Sigmoid colon (tissue), 4 donors: ENCODE results near the gene TM9SF3.
A peak's percentile ranks its signal among the peaks of the same experiment; 100 is the strongest.

Experiments
- POLR2AphosphoS5 ChIP-seq, 4 donors: sonication (generic); formaldehyde crosslinking; IDR thresholded peaks; one replicate each; pipeline ENCODE4 v1.6.1; 2017; ENCODE audit warnings: antibody characterized with exemption in 4 of 4
- TF ChIP-seq, protein P1 (sequence below), 4 experiments: fragments of 450-650 bp in 3 of 4; fragments of 200-600 bp in 1 of 4; IDR thresholded peaks; one replicate each; pipeline ENCODE4 v1.5.1; 2016 to 2019; ENCODE audit warnings: antibody characterized with exemption in 4 of 4, mild to moderate bottlenecking in 3 of 4, moderate library complexity in 2 of 4

GRCh38 chr10:96516337-96516736 is 70.5 kb downstream of the TM9SF3 start:
- TF ChIP-seq POLR2AphosphoS5 (IDR thresholded peaks at IDR 0.05), result peak in 1 of 4 donors; percentile 15
- TF ChIP-seq, protein P1, sequence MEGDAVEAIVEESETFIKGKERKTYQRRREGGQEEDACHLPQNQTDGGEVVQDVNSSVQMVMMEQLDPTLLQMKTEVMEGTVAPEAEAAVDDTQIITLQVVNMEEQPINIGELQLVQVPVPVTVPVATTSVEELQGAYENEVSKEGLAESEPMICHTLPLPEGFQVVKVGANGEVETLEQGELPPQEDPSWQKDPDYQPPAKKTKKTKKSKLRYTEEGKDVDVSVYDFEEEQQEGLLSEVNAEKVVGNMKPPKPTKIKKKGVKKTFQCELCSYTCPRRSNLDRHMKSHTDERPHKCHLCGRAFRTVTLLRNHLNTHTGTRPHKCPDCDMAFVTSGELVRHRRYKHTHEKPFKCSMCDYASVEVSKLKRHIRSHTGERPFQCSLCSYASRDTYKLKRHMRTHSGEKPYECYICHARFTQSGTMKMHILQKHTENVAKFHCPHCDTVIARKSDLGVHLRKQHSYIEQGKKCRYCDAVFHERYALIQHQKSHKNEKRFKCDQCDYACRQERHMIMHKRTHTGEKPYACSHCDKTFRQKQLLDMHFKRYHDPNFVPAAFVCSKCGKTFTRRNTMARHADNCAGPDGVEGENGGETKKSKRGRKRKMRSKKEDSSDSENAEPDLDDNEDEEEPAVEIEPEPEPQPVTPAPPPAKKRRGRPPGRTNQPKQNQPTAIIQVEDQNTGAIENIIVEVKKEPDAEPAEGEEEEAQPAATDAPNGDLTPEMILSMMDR (IDR thresholded peaks at IDR 0.05), result no peak
